Stimulated activated naive CD4-positive, alpha-beta T cell treated with Interleukin-2 at 50 U/mL for 16 hours (primary cell): Measurements from ENCODE around the gene DSC1.

Experiments used
- DNase-seq: peaks from one replicate; lab custom pipeline; 2025; lab: John Stamatoyannopoulos, UW

DSC1 gene

DNA sequence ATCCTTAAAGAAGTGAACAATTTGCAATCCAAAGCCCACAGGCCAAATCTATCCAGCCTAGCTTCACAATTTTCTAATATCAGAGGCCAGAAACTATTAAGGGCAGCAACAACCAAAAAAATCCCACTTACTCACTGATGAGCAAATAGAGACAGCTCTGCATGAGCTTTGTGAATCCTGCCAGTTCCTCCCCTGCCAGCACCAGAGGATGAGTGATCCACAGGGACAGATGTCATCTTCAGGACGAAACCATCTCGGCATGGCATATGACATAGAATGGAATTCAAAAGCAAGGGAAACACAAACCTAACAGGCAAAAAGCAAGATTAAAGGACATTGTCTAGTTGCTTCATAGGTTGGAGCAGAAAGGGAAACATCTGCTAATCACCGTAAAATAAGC lies 58.2 kb downstream of the DSC1 start:
- no peak for DNase-seq

DNA sequence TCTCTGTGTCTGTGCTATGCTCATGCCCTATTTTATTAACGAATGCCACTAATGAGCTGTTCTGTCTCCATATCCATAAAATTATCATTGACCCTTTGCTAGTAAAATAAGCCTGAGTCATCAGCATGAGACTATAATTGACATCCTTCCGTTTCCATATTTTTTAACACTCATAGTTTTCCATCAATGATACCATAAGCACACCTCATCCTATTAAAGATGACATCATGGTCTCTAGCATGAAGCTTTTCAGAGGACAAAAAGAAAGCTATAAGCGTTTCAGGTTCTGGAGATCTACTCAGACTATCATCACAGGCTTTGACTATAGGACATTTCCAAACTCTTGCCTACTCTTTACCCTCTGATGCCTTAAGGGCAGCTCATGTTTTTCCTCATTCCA lies 59.2 kb downstream of the DSC1 start:
- DNase-seq = no peak

GRCh38 chr18:31102941-31103340 lies 59.7 kb downstream of the DSC1 start:
- DNase-seq = no peak

DNA sequence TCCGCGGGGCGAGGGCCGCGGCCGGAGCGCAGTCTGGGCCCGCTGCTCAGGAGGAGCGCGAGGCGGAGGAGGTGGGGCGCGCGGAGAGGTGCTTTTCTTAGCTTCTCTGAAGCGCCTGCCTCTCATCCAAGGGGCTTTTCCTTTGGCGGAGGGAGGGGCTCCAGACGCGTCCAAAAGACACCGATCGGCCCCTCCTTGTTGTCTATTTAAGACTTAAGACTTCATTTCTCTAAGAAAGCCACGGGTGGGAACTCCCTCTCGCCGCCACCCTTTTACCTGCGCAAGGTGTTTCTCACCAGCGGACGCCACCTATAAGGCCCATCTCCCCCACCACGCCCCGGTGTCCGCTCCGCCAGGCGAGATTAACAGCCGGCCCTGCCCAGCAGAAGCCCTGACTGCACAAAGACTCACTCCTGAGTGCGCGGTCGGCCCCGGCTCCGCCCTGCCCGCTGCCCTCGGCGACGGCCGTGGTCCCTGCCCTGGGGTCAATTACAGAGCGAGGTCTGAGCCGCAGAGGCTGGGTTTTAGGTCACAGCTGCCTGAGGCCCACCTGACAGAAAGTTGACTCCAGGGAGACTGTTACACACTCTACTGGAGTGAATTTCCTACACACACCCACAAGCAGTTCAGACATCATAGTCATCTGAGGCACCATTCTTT lies 60.5 kb downstream of the DSC1 start, which contains the start of gene DSC2:
Gene DSC2, minus strand, starts transcription at position 397 of the 660 bp plus-strand sequence. CDS start 450 bp downstream, outside the sequence.
- DNase-seq = no peak

DNA sequence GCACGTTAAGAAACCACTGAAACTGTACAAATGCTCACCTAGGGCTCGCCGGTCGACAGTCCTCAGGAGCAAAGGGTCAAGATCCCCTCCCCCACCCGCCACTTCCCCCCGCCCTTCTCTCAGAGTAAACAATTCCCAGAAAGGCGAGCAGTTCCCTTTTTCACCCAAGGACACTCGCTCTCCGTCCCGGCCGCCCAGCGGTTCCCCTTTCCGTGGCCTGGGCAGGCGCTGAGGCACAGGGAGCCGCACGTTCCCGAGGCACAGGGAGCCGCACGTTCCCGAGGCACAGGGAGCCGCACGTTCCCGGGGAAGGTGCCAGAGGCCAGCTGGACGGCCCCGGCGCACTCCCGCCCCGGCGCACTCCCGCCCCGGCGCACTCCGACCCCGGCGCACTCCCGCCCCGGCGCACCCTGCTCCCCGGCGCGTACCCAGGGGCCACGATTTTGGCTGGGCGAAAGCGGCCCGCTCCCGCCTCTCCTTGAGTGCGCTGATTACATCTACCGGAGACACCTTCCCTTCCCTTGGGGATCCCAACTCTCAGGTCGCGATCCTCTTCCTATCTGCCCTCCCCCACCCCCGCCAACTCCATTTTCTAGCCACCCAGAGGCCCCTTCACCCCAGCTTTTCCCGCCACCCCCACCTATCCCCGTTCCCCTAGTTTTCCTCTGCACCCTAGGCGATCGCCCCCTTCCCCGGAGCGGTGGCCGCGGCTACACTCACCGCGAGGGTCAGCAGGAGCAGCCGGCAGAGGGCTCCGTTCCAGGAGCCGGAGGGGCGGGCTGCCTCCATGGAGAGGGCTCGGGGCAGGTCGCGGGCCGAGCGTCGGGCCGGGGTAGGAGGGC lies 61.3 kb downstream of the DSC1 start:
- no peak for DNase-seq

GRCh38 chr18:31100436-31101182 lies 62.0 kb downstream of the DSC1 start:
- no peak for DNase-seq

- no peak for DNase-seq
Observed at GRCh38 chr18:31099450-31100230, 63.0 kb downstream of the DSC1 start.

DNA sequence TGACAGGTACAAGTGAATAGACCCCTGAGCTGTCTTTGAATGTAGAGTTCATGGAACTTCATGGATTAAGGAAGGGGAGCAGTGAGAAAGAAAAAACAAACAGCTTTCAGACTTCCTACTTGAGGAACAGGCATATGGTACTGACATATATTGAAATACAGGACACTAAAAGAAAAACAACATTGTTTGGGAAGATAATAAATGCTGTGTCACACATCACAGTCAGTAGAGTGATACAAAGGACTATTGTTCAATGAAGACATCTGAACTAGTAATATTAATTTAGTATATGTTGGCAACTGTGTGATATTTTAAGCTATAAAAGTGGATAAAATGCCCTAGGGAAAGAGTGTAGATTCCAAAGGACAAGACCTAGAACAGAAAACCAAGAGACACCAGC lies 63.8 kb downstream of the DSC1 start:
- DNase-seq = no peak

DNA sequence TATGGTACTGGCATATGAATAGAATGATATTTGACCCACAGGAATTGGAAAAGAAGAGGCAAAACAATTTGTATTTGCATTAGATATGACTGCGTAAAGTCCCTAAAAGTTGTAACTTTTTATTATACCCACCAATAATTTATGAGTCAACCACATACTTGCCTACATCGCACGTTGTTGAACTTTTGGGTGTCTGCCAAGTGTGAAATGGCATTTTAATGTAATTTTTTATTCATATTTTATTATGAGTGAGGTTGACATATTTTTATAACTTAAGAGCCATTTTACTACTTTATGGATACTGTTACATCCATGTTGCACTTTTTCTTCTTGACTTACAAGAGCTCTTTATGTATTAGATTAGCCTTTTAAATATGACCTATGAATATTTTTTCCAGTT lies 65.0 kb downstream of the DSC1 start:
- DNase-seq = no peak

- DNase-seq = no peak
Observed at GRCh38 chr18:31093880-31094279, 68.8 kb downstream of the DSC1 start.

- no peak for DNase-seq
Observed at GRCh38 chr18:31093294-31093693, 69.4 kb downstream of the DSC1 start.

DNA sequence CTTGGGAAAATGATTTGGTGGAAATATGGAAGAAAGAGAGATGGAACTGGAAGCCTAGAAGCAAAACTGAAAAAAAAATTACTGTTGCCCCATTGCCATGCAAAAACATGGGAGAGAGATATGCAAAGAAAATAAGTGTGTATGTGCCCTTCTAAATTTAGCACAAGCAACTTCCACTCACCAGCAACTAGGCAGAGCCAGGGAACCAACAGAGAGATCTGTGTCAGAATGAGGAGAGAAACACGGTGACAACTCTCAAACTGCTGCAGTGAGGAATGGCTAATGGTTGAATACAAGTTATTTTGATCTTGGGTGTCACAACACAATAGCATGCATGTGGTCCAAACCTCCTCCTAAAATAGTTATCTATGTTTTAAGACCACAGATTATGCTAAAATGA lies 71.3 kb downstream of the DSC1 start:
- DNase-seq = no peak

DNA sequence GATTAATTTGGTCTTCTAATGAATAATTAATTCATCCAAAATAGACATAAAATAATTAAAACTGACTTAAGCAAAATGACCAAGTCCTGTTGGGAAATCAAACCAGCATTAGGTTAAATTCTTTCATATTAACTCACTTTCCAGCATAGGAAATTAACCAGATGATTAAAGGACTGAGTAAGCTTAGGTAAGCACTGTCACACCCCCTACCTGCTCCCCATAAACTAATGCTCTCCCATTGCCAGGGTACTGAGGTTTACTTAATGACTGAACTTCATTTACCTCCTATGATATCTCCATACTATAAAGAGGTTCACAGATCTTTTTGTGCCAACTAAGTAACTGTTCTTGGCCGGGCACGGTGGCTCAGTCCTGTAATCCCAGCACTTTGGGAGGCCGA lies 74.1 kb downstream of the DSC1 start:
- no peak for DNase-seq

GRCh38 chr18:31079973-31080372 lies 82.7 kb downstream of the DSC1 start:
- DNase-seq = no peak
